A549 (cell line): ENCODE measurements around the gene FBXW12. TPM values are rescaled to one million over a fixed set of nuclear protein-coding genes. Genes with fewer than 3 reads are reported as not detected.

Source experiments
- ATAC-seq, 2 experiments: fragments of 200-7000 bp in 1 of 2; fragments of >200 bp in 1 of 2; cut with Nextera tagmentation in 1 of 2; cut with Tn5 transposase in 1 of 2; 3 replicates each; pipeline versions ENCODE4 v1.8.0 to v1.9.1; 2018 to 2020; ENCODE audit warnings: mild to moderate bottlenecking in 1 of 2, moderate library complexity in 1 of 2
- CTCF ChIA-PET: fragments of 300-600 bp; sonication (Branson Sonifier 250); formaldehyde crosslinking; extraction: SDS; loops from one replicate; lab custom pipeline; 2021; ENCODE audit warnings: antibody characterized with exemption, inconsistent platforms; lab: Yijun Ruan, JAX
- POLR2A ChIA-PET: fragments of 350-600 bp; formaldehyde crosslinking; extraction: SDS; loops from one replicate; lab custom pipeline; 2021; ENCODE audit warnings: antibody characterized with exemption, inconsistent platforms; lab: Yijun Ruan, JAX
- DNase-seq, 2 experiments: peaks; one replicate each; pipeline versions ENCODE4 v3.0.0 to v3.0.0-alpha.2; 2011 to 2016; ENCODE audit warnings: low read depth in 1 of 2, low spot score in 1 of 2
- FAIRE-seq: peaks from 2 replicates; lab custom pipeline; 2011; peaks lifted over from hg19 to GRCh38; lab: Jason Lieb, UNC
- H3K27ac ChIP-seq, 2 experiments: fragments of >200 bp; sonication (Bioruptor Twin); formaldehyde crosslinking; 3 replicates each; pipeline ENCODE4 v1.5.1; 2016 to 2017
- H3K4me1 ChIP-seq: fragments of >200 bp; sonication (Bioruptor Twin); formaldehyde crosslinking; 3 replicates; pipeline ENCODE4 v1.6.1; 2016
- H3K4me2 ChIP-seq: fragments of >200 bp; sonication (Bioruptor Twin); formaldehyde crosslinking; 3 replicates; pipeline ENCODE4 v1.6.1; 2016
- H3K4me3 ChIP-seq: fragments of >200 bp; sonication (Bioruptor Twin); formaldehyde crosslinking; 3 replicates; pipeline ENCODE4 v1.5.1; 2016
- H3K9me3 ChIP-seq: fragments of >200 bp; sonication (Bioruptor Twin); formaldehyde crosslinking; 3 replicates; pipeline ENCODE4 v1.6.1; 2016
- BHLHE40 ChIP-seq: IDR thresholded peaks from 2 replicates; pipeline ENCODE4 v1.6.1; 2012; ENCODE audit warnings: low read depth, low read length, inconsistent platforms
- CHD2 ChIP-seq: fragments of 150-350 bp; IDR thresholded peaks from 2 replicates; pipeline ENCODE4 v1.6.1; 2014; ENCODE audit warnings: low read length; ENCODE audit not compliant: partially characterized antibody
- CHD4 ChIP-seq: fragments of 200-600 bp; sonication (generic); IDR thresholded peaks from 2 replicates; pipeline ENCODE4 v1.6.1; 2016; ENCODE audit warnings: antibody characterized with exemption, mild to moderate bottlenecking, borderline replicate concordance
- EHMT2 ChIP-seq: fragments of 200-600 bp; sonication (generic); IDR thresholded peaks from 2 replicates; pipeline ENCODE4 v1.6.1; 2016; ENCODE audit warnings: antibody characterized with exemption, low read depth, mild to moderate bottlenecking, moderate library complexity
- FOSB ChIP-seq: fragments of 250-450 bp; sonication (Bioruptor Pico); IDR thresholded peaks from 2 replicates; pipeline ENCODE4 v1.5.0; 2020; ENCODE audit warnings: mild to moderate bottlenecking, moderate library complexity
- FOXS1 ChIP-seq: fragments of 250-450 bp; sonication (Bioruptor Pico); IDR thresholded peaks from 2 replicates; pipeline ENCODE4 v1.5.0; 2020; ENCODE audit warnings: mild to moderate bottlenecking, moderate library complexity
- GATA3 ChIP-seq: IDR thresholded peaks from 2 replicates; pipeline ENCODE4 v1.6.1; 2012; ENCODE audit warnings: borderline replicate concordance
- HDAC2 ChIP-seq: fragments of 200-600 bp; sonication (generic); IDR thresholded peaks from 2 replicates; pipeline ENCODE4 v1.6.1; 2016
- JUN ChIP-seq, 2 experiments: fragments of >200 bp; sonication (Bioruptor Twin); formaldehyde crosslinking; IDR thresholded peaks; 2 replicates in 1 of 2; 3 replicates in 1 of 2; pipeline ENCODE4 v1.6.1; 2016 to 2017
- JUNB ChIP-seq: fragments of >200 bp; sonication (Bioruptor Twin); formaldehyde crosslinking; IDR thresholded peaks from 2 replicates; pipeline ENCODE4 v1.6.1; 2016
- MAFK ChIP-seq: fragments of 450-650 bp; IDR thresholded peaks from 2 replicates; pipeline ENCODE4 v1.6.1; 2014; ENCODE audit not compliant: partially characterized antibody
- NPAS2 ChIP-seq: fragments of 250-450 bp; sonication (Bioruptor Pico); IDR thresholded peaks from 2 replicates; pipeline ENCODE4 v1.8.0; 2022; ENCODE audit warnings: mild to moderate bottlenecking, moderate library complexity, borderline replicate concordance
- RAD21 ChIP-seq, 2 experiments: fragments of >200 bp in 1 of 2; sonication (Bioruptor Twin) in 1 of 2; formaldehyde crosslinking in 1 of 2; IDR thresholded peaks in 1 of 2; conservative IDR thresholded peaks in 1 of 2; 2 replicates in 1 of 2; 3 replicates in 1 of 2; pipeline ENCODE4 v1.6.1; 2012 to 2018; ENCODE audit warnings: inconsistent platforms in 1 of 2
- RNF2 ChIP-seq: fragments of 200-600 bp; sonication (generic); IDR thresholded peaks from 2 replicates; pipeline ENCODE4 v1.6.1; 2016; ENCODE audit warnings: low read depth, mild to moderate bottlenecking, antibody characterized with exemption, moderate library complexity, borderline replicate concordance
- TFCP2L1 ChIP-seq: fragments of 250-450 bp; sonication (Bioruptor Pico); IDR thresholded peaks from 2 replicates; pipeline ENCODE4 v1.5.0; 2021; ENCODE audit warnings: mild to moderate bottlenecking
- ZSCAN20 ChIP-seq: fragments of 250-450 bp; sonication (Bioruptor Pico); IDR thresholded peaks from 2 replicates; pipeline ENCODE4 v1.8.0; 2022; ENCODE audit warnings: mild to moderate bottlenecking, moderate library complexity
- WGBS: methylation state at CpG from one replicate; pipeline ENCODE4 v1.1.6; 2017; ENCODE audit errors: missing lambda C conversion rate; 5-methylcytosine and 5-hydroxymethylcytosine counted together
- polyA plus RNA-seq, 4 experiments: library from polyadenylated mRNA; depleted of rRNA in 3 of 4; stranded (reverse); fragments of >200 nt; fragmentation: RNase III in 1 of 4; extraction: RNeasy Plus Mini Kit Qiagen cat#74134 plus additional on column Dnase treatment in 1 of 4; gene quantifications; 2 replicates in 3 of 4; 3 replicates in 1 of 4; pipeline ENCODE4 v1.2.3, GENCODE V29; 2011 to 2017
- TF ChIP-seq, protein P1 (sequence below): fragments of 200-600 bp; sonication (generic); IDR thresholded peaks from 2 replicates; pipeline ENCODE4 v1.6.1; 2016; ENCODE audit warnings: antibody characterized with exemption, mild to moderate bottlenecking, moderate library complexity
- TF ChIP-seq, protein P2 (sequence below): IDR thresholded peaks from 2 replicates; pipeline ENCODE4 v1.6.1; 2012
- TF ChIP-seq, protein P3 (sequence below): fragments of >200 bp; sonication (Bioruptor Twin); formaldehyde crosslinking; IDR thresholded peaks from 3 replicates; pipeline ENCODE4 v1.5.1; 2016
- TF ChIP-seq, protein P4 (sequence below): fragments of >200 bp; sonication (Bioruptor Twin); formaldehyde crosslinking; IDR thresholded peaks from 3 replicates; pipeline ENCODE4 v1.6.1; 2016
- TF ChIP-seq, protein P5 (sequence below): IDR thresholded peaks from 2 replicates; pipeline ENCODE4 v1.6.1; 2012

Gene FBXW12
- polyA plus RNA-seq, 2 of the 4 experiments (the other 2 are of a cell fraction): not detected

DNA sequence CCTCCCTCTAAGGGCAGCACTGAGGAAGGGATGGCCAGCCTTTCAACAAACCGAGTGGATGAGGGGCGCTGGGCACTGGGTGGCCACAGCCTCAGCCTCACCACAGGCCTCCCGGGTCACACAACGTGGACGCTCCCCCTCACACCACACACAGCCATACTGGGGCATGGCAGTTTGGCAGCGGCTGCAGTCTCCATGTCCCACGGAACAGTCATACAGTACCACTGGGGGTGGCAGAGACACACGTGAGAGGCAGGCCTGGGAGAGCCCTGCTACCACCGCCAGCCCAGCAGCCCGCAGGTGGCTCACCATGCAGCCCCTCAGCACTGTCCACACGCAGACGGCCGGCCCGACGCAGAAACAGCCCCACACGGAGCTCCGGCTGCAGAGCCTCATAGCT, 46.1 kb downstream of the FBXW12 start:
- Histone ChIP-seq H3K9me3 (no peaks in the 10 kb centered on the region), H3K4me3 (no peak overlapping the region)
- CTCF ChIA-PET: interaction anchor here (31.5 kb wide), 1 partner anchor 13 kb away, joined by 488 read pairs; the partner anchor contains the start of gene PLXNB1
- TF ChIP-seq MAFK: no peak
- no peak for TF ChIP-seq GATA3
- TF ChIP-seq CHD2: no peak
- TF ChIP-seq BHLHE40: no peak
- no peak for TF ChIP-seq FOSB (CRISPR knock-in tag)
- TF ChIP-seq, protein P1, sequence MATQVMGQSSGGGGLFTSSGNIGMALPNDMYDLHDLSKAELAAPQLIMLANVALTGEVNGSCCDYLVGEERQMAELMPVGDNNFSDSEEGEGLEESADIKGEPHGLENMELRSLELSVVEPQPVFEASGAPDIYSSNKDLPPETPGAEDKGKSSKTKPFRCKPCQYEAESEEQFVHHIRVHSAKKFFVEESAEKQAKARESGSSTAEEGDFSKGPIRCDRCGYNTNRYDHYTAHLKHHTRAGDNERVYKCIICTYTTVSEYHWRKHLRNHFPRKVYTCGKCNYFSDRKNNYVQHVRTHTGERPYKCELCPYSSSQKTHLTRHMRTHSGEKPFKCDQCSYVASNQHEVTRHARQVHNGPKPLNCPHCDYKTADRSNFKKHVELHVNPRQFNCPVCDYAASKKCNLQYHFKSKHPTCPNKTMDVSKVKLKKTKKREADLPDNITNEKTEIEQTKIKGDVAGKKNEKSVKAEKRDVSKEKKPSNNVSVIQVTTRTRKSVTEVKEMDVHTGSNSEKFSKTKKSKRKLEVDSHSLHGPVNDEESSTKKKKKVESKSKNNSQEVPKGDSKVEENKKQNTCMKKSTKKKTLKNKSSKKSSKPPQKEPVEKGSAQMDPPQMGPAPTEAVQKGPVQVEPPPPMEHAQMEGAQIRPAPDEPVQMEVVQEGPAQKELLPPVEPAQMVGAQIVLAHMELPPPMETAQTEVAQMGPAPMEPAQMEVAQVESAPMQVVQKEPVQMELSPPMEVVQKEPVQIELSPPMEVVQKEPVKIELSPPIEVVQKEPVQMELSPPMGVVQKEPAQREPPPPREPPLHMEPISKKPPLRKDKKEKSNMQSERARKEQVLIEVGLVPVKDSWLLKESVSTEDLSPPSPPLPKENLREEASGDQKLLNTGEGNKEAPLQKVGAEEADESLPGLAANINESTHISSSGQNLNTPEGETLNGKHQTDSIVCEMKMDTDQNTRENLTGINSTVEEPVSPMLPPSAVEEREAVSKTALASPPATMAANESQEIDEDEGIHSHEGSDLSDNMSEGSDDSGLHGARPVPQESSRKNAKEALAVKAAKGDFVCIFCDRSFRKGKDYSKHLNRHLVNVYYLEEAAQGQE: no peak
- TF ChIP-seq TFCP2L1: no peak
- TF ChIP-seq, protein P2, sequence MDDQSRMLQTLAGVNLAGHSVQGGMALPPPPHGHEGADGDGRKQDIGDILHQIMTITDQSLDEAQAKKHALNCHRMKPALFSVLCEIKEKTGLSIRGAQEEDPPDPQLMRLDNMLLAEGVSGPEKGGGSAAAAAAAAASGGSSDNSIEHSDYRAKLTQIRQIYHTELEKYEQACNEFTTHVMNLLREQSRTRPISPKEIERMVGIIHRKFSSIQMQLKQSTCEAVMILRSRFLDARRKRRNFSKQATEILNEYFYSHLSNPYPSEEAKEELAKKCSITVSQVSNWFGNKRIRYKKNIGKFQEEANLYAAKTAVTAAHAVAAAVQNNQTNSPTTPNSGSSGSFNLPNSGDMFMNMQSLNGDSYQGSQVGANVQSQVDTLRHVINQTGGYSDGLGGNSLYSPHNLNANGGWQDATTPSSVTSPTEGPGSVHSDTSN: no peak
- TF ChIP-seq FOXS1 (CRISPR knock-in tag): no peak
- TF ChIP-seq EHMT2: no peak
- TF ChIP-seq CHD4: no peak
- TF ChIP-seq, protein P3, sequence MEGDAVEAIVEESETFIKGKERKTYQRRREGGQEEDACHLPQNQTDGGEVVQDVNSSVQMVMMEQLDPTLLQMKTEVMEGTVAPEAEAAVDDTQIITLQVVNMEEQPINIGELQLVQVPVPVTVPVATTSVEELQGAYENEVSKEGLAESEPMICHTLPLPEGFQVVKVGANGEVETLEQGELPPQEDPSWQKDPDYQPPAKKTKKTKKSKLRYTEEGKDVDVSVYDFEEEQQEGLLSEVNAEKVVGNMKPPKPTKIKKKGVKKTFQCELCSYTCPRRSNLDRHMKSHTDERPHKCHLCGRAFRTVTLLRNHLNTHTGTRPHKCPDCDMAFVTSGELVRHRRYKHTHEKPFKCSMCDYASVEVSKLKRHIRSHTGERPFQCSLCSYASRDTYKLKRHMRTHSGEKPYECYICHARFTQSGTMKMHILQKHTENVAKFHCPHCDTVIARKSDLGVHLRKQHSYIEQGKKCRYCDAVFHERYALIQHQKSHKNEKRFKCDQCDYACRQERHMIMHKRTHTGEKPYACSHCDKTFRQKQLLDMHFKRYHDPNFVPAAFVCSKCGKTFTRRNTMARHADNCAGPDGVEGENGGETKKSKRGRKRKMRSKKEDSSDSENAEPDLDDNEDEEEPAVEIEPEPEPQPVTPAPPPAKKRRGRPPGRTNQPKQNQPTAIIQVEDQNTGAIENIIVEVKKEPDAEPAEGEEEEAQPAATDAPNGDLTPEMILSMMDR: no peak
- no peak for TF ChIP-seq NPAS2
- TF ChIP-seq, all 56 proteins: peak for 0
- FAIRE-seq (no peak), DNase-seq (no peak), ATAC-seq (no peak)
- Histone ChIP-seq H3K4me1 (no peaks in the 10 kb centered on the region), H3K4me2 (no peak overlapping the region), H3K27ac (no peak overlapping the region)
- POLR2A ChIA-PET: no interaction called here
- WGBS: 79% methylated on average over 8 of the region's 17 CpGs

DNA sequence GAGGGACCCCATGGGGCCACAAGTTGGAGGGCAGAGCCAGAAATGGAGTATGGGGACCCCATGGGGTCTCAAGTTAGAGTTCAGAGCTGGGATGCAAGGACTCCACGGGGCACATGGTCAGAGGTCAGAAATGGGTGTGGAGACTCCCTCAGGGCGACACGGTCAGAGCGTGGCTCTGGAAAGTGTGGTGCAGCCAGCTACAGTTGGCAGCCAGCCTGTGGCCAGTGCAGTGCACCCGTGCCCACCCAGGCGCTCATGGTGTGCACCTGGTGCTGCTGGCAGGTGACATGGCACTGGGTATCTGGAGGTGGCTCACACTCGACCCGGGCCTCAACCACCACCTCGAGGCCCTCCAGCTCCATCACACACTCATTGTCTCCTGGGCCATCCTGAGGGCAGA, 46.6 kb downstream of the FBXW12 start:
- no peaks in the 10 kb centered on the region for H3K4me1 ChIP-seq
- no peak for FAIRE-seq
- no peak overlapping the region for H3K27ac ChIP-seq
- 91% methylated on average over 4 of the region's 9 CpGs for WGBS
- no peak overlapping the region for H3K4me3 ChIP-seq
- no peak overlapping the region for H3K4me2 ChIP-seq
- TF ChIP-seq NPAS2 (no peak), CHD4 (no peak), RNF2 (no peak), BHLHE40 (no peak), RAD21 (conservative IDR thresholded peaks at IDR 0.05 in 1 of 2, IDR thresholded peaks at IDR 0.05 in 1 of 2) (no peak), TFCP2L1 (no peak), ZSCAN20 (CRISPR knock-in tag) (no peak), JUN (IDR thresholded peaks at IDR 0.05) (no peak), HDAC2 (no peak), JUNB (no peak)
- TF ChIP-seq, protein P4, sequence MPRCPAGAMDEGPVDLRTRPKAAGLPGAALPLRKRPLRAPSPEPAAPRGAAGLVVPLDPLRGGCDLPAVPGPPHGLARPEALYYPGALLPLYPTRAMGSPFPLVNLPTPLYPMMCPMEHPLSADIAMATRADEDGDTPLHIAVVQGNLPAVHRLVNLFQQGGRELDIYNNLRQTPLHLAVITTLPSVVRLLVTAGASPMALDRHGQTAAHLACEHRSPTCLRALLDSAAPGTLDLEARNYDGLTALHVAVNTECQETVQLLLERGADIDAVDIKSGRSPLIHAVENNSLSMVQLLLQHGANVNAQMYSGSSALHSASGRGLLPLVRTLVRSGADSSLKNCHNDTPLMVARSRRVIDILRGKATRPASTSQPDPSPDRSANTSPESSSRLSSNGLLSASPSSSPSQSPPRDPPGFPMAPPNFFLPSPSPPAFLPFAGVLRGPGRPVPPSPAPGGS: no peak
- TF ChIP-seq, protein P5, sequence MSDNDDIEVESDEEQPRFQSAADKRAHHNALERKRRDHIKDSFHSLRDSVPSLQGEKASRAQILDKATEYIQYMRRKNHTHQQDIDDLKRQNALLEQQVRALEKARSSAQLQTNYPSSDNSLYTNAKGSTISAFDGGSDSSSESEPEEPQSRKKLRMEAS: no peak
- TF ChIP-seq, all 56 proteins: peak for 0
- no peaks in the 10 kb centered on the region for H3K9me3 ChIP-seq
- DNase-seq: no peak
- ChIA-PET CTCF (interaction anchor here (0.6 to 31.5 kb wide), 3 partner anchors 13 to 224 kb away, joined by 3 to 488 read pairs (median 4); partner anchors contain the start of gene PLXNB1), POLR2A (no interaction called here)
- no peak for ATAC-seq
